MCF 10A (cell line): ENCODE measurements around the gene FAF1. TPM values are rescaled to one million over a fixed set of nuclear protein-coding genes. Genes with fewer than 3 reads are reported as not detected.

ENCODE experiments used
- BruUV-seq: library from RNA; stranded (reverse); fragments of 400-500 nt; replicated peaks from 2 replicates; lab custom pipeline; 2021; lab: Mats Ljungman, UMichigan
- CTCF ChIA-PET: fragments of 300-600 bp; sonication (Branson Sonifier 250); formaldehyde crosslinking; extraction: SDS; loops from one replicate; lab custom pipeline; 2021; ENCODE audit warnings: antibody characterized with exemption, inconsistent platforms; lab: Yijun Ruan, JAX
- POLR2A ChIA-PET: fragments of 300-600, 350-650 bp; sonication (Branson Sonifier 250); formaldehyde crosslinking; extraction: SDS; loops from one replicate; lab custom pipeline; 2020; ENCODE audit warnings: antibody characterized with exemption, inconsistent platforms; lab: Yijun Ruan, JAX
- DNase-seq: peaks from one replicate; pipeline ENCODE4 v3.0.0-alpha.2; 2018; ENCODE audit not compliant: unreplicated experiment
- H3K27ac Mint-ChIP-seq: one replicate; pipeline ENCODE4 v1.8.0; 2022; ENCODE audit warnings: mild to moderate bottlenecking, low read depth, mixed read lengths; ENCODE audit not compliant: unreplicated experiment
- H3K27me3 Mint-ChIP-seq: one replicate; pipeline ENCODE4 v1.8.0; 2022; ENCODE audit warnings: mixed read lengths; ENCODE audit not compliant: insufficient read depth, unreplicated experiment
- H3K36me3 Mint-ChIP-seq: one replicate; pipeline ENCODE4 v1.8.0; 2022; ENCODE audit warnings: mild to moderate bottlenecking, moderate library complexity, mixed read lengths; ENCODE audit not compliant: insufficient read depth, unreplicated experiment
- H3K4me1 Mint-ChIP-seq: one replicate; pipeline ENCODE4 v1.8.0; 2022; ENCODE audit warnings: mixed read lengths; ENCODE audit not compliant: insufficient read depth, unreplicated experiment
- H3K4me3 Mint-ChIP-seq: one replicate; pipeline ENCODE4 v1.8.0; 2022; ENCODE audit warnings: mild to moderate bottlenecking, moderate library complexity, mixed read lengths; ENCODE audit not compliant: unreplicated experiment
- H3K9me3 Mint-ChIP-seq: one replicate; pipeline ENCODE4 v1.8.0; 2022; ENCODE audit warnings: mixed read lengths; ENCODE audit not compliant: unreplicated experiment
- intact Hi-C: fragments of 100-400 bp; cut with micrococcal nuclease; formaldehyde crosslinking; loops from 2 replicates; pipeline ENCODE4 v1.14.1; 2022
- total RNA-seq: library from RNA; stranded (reverse); gene quantifications from 2 replicates; pipeline ENCODE4 v1.2.3, GENCODE V29; 2022
- TF ChIP-seq, protein P1 (sequence below): fragments of 200-600 bp; IDR thresholded peaks from one replicate; pipeline ENCODE4 v1.8.0; 2022; ENCODE audit warnings: antibody characterized with exemption, mild to moderate bottlenecking; ENCODE audit not compliant: unreplicated experiment

The FAF1 gene
- total RNA-seq, 1 experiment from 2014 or later, result 93.2 TPM

- intact Hi-C loops, result no loop called here
- POLR2A ChIA-PET, result no interaction called here
- no peak for DNase-seq
- Mint-ChIP-seq H3K27ac (no peak overlapping the region), H3K36me3 (peaks cover 14% of the 10 kb centered on the region), H3K27me3 (no peaks in the 10 kb centered on the region), H3K4me3 (no peak overlapping the region), H3K4me1 (no peaks in the 10 kb centered on the region), H3K9me3 (no peaks in the 10 kb centered on the region)
- CTCF ChIA-PET, result interaction anchor here (1.4 kb wide), 1 partner anchor 153 kb away, joined by 5 read pairs; no protein-coding TSS in a partner anchor
- BruUV-seq, result no TSS peak
- TF ChIP-seq, protein P1, sequence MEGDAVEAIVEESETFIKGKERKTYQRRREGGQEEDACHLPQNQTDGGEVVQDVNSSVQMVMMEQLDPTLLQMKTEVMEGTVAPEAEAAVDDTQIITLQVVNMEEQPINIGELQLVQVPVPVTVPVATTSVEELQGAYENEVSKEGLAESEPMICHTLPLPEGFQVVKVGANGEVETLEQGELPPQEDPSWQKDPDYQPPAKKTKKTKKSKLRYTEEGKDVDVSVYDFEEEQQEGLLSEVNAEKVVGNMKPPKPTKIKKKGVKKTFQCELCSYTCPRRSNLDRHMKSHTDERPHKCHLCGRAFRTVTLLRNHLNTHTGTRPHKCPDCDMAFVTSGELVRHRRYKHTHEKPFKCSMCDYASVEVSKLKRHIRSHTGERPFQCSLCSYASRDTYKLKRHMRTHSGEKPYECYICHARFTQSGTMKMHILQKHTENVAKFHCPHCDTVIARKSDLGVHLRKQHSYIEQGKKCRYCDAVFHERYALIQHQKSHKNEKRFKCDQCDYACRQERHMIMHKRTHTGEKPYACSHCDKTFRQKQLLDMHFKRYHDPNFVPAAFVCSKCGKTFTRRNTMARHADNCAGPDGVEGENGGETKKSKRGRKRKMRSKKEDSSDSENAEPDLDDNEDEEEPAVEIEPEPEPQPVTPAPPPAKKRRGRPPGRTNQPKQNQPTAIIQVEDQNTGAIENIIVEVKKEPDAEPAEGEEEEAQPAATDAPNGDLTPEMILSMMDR, result no peak
Observed at GRCh38 chr1:50521703-50522102, 438.4 kb downstream of the FAF1 start.

DNA sequence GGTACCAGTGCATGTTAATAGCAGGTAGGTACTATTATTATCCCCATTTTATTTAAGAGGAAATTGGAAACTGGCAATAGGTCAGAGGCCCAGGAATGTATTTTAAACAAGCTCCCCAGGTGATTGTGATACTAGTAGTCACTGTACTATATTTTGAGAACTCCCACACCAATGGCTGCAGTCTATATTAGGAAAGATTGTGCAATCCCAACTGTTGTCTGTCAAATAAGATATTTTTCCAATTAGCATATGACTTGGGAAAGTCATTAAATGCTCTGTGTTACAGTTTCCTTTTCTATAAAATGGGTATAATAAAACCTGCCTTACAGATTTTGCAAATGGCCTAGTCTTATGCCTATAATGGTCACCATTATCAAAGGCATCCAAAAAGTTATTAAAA is 442.6 kb downstream of the FAF1 start:
- ChIA-PET CTCF (interaction anchor here (1.2 kb wide), 1 partner anchor 11 kb away, joined by 4 read pairs; no protein-coding TSS in a partner anchor), POLR2A (no interaction called here)
- no peaks in the 10 kb centered on the region for H3K4me1 Mint-ChIP-seq
- H3K4me3 Mint-ChIP-seq, result no peak overlapping the region
- H3K9me3 Mint-ChIP-seq, result no peaks in the 10 kb centered on the region
- BruUV-seq, result no TSS peak
- no peaks in the 10 kb centered on the region for H3K27me3 Mint-ChIP-seq
- no peak overlapping the region for H3K27ac Mint-ChIP-seq
- intact Hi-C loops, result no loop called here
- TF ChIP-seq, protein P1, result no peak
- peaks cover 17% of the 10 kb centered on the region for H3K36me3 Mint-ChIP-seq
- DNase-seq, result no peak

DNA sequence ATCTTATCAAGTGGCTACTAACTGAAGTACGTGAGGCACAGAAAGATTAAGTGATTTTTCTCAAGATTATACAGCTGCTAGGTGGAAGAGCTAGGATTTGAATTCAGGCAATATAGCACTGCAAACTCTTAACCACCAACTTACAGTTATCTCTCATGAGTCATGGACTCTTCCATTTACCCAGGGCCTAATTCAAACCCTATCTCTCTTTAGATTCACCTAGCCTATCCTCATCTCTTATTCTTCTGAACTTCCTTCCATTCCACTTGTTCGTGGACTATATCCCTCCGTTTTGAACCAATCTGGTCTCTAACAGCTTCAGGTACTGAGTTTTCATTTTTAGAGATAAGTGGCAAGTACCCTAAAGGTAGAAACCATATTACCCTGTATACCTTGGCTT is 444.0 kb downstream of the FAF1 start:
- no peak overlapping the region for H3K4me3 Mint-ChIP-seq
- TF ChIP-seq, protein P1, result no peak
- H3K9me3 Mint-ChIP-seq, result no peaks in the 10 kb centered on the region
- DNase-seq, result no peak
- ChIA-PET CTCF (no interaction called here), POLR2A (no interaction called here)
- H3K27me3 Mint-ChIP-seq, result no peaks in the 10 kb centered on the region
- intact Hi-C loops, result no loop called here
- peaks cover 17% of the 10 kb centered on the region for H3K36me3 Mint-ChIP-seq
- no peaks in the 10 kb centered on the region for H3K4me1 Mint-ChIP-seq
- H3K27ac Mint-ChIP-seq, result no peak overlapping the region
- no TSS peak for BruUV-seq

DNA sequence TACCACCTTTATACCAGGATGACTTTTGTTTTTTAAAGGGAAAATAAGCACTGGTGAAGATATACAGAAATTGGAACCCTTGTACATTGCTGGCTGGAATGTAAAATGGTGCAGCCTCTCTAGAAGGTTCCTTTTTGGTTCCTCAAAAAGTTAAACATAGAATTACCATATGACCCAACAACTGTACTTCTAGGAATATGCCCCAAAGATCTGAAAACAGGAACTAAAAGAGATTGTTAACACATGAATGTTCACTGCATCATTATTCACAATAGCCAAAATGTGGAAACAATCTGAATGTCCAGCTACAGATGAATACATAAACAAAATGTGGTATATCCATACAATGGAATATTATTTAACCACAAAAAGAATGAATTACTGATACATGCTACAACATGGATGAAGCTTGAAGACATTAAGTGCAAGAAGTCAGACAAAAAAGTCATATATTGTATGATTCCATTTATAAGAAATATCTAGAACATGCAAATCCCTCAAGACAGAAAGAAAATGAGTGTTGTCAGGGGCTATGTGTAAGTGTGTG is 452.0 kb downstream of the FAF1 start:
- CTCF ChIA-PET, result interaction anchor here (0.7 kb wide), 1 partner anchor 131 kb away, joined by 3 read pairs; no protein-coding TSS in a partner anchor
- DNase-seq, result no peak
- Mint-ChIP-seq H3K4me3 (no peak overlapping the region), H3K9me3 (no peaks in the 10 kb centered on the region), H3K36me3 (peaks cover 10% of the 10 kb centered on the region), H3K27me3 (no peaks in the 10 kb centered on the region), H3K4me1 (no peaks in the 10 kb centered on the region), H3K27ac (no peak overlapping the region)
- intact Hi-C loops, result no loop called here
- BruUV-seq, result no TSS peak
- TF ChIP-seq, protein P1, result no peak
- POLR2A ChIA-PET, result no interaction called here
